Ishikawa (cell line): Measurements from ENCODE around the gene PRDM16.

Experiments used
- MAX ChIP-seq: IDR thresholded peaks from 2 replicates; pipeline ENCODE4 v1.6.1; 2012
- TCF12 ChIP-seq: IDR thresholded peaks from 2 replicates; pipeline ENCODE4 v1.6.1; 2012; ENCODE audit warnings: low read depth
- TF ChIP-seq, protein P1 (sequence below): IDR thresholded peaks from 2 replicates; pipeline ENCODE4 v1.6.1; 2012; ENCODE audit warnings: low read depth, mild to moderate bottlenecking

GRCh38 chr1:3312898-3313575 is 244.0 kb downstream of the PRDM16 start:
- TF ChIP-seq, protein P1, sequence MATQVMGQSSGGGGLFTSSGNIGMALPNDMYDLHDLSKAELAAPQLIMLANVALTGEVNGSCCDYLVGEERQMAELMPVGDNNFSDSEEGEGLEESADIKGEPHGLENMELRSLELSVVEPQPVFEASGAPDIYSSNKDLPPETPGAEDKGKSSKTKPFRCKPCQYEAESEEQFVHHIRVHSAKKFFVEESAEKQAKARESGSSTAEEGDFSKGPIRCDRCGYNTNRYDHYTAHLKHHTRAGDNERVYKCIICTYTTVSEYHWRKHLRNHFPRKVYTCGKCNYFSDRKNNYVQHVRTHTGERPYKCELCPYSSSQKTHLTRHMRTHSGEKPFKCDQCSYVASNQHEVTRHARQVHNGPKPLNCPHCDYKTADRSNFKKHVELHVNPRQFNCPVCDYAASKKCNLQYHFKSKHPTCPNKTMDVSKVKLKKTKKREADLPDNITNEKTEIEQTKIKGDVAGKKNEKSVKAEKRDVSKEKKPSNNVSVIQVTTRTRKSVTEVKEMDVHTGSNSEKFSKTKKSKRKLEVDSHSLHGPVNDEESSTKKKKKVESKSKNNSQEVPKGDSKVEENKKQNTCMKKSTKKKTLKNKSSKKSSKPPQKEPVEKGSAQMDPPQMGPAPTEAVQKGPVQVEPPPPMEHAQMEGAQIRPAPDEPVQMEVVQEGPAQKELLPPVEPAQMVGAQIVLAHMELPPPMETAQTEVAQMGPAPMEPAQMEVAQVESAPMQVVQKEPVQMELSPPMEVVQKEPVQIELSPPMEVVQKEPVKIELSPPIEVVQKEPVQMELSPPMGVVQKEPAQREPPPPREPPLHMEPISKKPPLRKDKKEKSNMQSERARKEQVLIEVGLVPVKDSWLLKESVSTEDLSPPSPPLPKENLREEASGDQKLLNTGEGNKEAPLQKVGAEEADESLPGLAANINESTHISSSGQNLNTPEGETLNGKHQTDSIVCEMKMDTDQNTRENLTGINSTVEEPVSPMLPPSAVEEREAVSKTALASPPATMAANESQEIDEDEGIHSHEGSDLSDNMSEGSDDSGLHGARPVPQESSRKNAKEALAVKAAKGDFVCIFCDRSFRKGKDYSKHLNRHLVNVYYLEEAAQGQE = no peak
- TF ChIP-seq MAX = peak; percentile 46; the same call in 1 of the 2 replicates
- TF ChIP-seq TCF12 = no peak
